ENCODE data around the gene VAMP2.

DNA sequence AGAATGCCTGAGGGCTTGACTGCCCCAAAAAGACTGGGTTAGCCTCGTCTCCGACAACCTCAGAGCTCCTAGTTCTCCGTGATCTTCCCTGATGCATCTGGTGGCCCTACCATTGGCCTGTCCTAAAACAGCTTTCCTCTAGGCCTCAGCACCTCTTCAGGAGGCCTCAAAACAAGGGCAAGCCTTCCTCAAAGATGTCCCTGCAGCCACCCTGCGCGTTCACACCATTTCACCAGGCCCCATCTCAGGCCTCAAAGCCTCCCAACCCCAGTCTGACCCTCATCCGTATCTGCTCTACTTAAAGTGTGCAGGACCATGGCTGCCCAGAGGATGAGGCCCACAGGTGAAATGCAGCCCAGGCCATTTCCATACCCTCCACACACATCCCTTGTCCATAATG lies 51.8 kb downstream of the VAMP2 start:
- TF ChIP-seq, protein P1, sequence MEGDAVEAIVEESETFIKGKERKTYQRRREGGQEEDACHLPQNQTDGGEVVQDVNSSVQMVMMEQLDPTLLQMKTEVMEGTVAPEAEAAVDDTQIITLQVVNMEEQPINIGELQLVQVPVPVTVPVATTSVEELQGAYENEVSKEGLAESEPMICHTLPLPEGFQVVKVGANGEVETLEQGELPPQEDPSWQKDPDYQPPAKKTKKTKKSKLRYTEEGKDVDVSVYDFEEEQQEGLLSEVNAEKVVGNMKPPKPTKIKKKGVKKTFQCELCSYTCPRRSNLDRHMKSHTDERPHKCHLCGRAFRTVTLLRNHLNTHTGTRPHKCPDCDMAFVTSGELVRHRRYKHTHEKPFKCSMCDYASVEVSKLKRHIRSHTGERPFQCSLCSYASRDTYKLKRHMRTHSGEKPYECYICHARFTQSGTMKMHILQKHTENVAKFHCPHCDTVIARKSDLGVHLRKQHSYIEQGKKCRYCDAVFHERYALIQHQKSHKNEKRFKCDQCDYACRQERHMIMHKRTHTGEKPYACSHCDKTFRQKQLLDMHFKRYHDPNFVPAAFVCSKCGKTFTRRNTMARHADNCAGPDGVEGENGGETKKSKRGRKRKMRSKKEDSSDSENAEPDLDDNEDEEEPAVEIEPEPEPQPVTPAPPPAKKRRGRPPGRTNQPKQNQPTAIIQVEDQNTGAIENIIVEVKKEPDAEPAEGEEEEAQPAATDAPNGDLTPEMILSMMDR (IDR thresholded peaks at IDR 0.05 in 4 of 5, conservative IDR thresholded peaks at IDR 0.05 in 1 of 5) = no peak
- no peak for TF ChIP-seq POLR2A (IDR thresholded peaks at IDR 0.05)
